Mammary epithelial cell (primary cell): Measurements from ENCODE around the gene BRSK1.

Source experiments
- CTCF ChIP-seq, 2 donors: IDR thresholded peaks in 1 of 2; conservative IDR thresholded peaks in 1 of 2; 2 replicates each; pipeline ENCODE4 v1.5.1; 2011 to 2012; ENCODE audit warnings: inconsistent platforms in 2 of 2, low read length in 2 of 2, mild to moderate bottlenecking in 2 of 2, control low read depth in 1 of 2, low read depth in 1 of 2; ENCODE audit not compliant: insufficient read depth in 1 of 2; ENCODE audit errors: extremely low read depth in 1 of 2
- EZH2 ChIP-seq: IDR thresholded peaks from 2 replicates; pipeline ENCODE4 v1.6.1; 2012; ENCODE audit warnings: low read length, inconsistent platforms, borderline replicate concordance

GRCh38 chr19:55310498-55310897 is 26.7 kb downstream of the BRSK1 start:
- no peak for TF ChIP-seq CTCF (conservative IDR thresholded peaks at IDR 0.05 in 1 of 2, IDR thresholded peaks at IDR 0.05 in 1 of 2; ENCODE audit: extremely low read depth in 1 of 2, insufficient read depth in 1 of 2, low read depth in 1 of 2, low read length in 2 of 2)
- no peak for TF ChIP-seq EZH2
